Stimulated activated CD4-positive, alpha-beta T cell treated with anti-CD3 and anti-CD28 coated beads, TNF-alpha, amount 100 ng/mL, for 48 hours (primary cell): ENCODE results near the gene GLS.
"Not testable (repeated sequence)": the region's sequence is repeated elsewhere in the genome, so short reads cannot be mapped to it uniquely, and the experiment has no call there.

Experiments
- DNase-seq, 3 donors: peaks; one replicate each; pipeline ENCODE4 v3.0.0-alpha.2; 2020; ENCODE audit warnings: low read depth in 3 of 3

GLS gene

DNA sequence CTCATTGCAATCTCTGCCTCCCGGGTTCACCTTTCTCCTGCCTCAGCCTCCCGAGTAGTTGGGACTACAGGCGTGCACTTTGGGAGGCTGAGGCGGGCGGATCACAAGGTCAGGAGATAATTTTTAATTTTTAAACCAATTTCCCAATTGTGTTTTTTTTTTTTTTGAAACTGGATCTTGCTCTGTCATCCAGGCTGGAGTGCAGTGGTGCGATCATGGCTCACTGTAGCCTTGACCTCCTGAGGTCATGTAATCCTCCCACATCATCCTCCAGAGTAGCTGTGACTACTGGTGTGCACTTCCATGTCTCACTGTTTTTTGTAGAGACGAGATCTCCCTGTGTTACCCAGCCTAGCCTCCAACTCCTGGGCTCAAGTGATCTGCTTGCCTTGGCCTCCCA lies 49.3 kb downstream of the GLS start:
- no peak for DNase-seq

DNA sequence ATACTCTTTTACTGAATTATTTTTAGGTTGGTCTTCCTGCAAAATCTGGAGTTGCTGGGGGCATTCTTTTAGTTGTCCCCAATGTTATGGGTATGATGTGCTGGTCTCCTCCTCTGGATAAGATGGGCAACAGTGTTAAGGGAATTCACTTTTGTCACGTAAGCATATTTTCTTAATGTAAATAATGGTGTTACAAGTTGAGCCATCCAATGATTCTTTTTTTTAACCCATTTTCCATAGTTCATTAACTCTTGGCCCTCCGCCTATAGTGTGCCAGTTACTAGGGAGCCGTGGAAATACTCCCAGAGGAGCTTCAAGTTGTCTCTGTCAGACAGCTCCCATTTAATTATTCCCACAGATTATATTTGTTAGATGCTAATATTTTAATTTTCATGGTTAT lies 49.8 kb downstream of the GLS start:
- DNase-seq, result no peak

DNA sequence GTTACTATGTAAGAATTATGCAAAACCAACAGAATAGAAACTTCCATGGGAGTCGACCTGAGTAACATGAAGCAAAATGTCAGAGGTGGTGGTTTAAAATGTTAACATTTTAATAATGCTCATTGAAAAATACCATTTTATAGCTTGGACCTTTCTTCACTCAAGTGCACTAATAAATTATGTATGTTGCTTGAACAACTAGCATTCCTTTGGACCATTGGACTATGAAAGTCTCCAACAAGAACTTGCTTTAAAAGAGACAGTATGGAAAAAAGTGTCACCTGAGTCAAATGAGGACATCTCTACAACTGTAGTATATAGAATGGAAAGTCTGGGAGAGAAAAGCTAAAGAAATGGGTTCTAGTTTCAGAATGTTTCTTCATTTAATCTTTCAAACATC lies 51.9 kb downstream of the GLS start:
- no peak for DNase-seq

DNA sequence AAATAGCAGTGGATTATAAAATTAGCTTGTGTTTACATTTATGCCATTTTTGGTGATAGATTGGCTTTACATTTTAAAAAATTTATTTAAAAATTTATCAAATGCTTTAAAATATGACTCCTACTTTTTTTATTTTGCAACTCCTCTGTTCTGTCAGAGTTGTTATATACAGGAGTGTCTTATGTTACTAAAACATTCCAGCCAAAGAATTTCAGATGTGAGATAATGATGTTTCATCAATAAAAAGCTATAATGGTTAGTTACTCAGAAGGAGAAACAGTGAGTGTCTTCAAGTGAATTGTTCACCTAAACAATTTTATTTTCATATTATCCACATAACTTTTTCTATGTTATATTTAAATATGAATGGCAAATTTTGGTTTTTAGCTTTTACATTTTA lies 52.7 kb downstream of the GLS start:
- DNase-seq, result no peak

DNA sequence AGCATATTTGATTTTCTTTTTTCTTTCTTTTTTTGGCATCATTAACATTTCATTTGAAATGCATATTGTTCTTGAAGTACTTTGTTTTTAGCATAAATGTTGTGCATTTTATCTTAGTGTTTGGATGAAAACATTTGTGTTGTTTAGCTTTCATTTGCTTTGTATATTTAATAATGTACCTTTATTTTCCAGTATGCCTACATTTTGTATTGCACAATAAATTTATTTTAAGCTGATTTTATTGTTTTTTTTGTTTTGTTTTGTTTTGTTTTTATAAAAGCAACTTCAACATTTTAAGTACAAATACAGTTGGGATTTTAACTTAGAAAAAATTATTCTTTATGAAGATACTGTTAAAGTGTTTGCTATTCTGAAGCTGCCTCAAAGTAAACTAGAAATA lies 54.4 kb downstream of the GLS start:
- DNase-seq, result no peak

GRCh38 chr2:190938771-190939335 lies 58.2 kb downstream of the GLS start:
- DNase-seq, result no peak

- no peak for DNase-seq
These were observed 59.8 kb downstream of the GLS start for GRCh38 chr2:190940454-190940853.

DNA sequence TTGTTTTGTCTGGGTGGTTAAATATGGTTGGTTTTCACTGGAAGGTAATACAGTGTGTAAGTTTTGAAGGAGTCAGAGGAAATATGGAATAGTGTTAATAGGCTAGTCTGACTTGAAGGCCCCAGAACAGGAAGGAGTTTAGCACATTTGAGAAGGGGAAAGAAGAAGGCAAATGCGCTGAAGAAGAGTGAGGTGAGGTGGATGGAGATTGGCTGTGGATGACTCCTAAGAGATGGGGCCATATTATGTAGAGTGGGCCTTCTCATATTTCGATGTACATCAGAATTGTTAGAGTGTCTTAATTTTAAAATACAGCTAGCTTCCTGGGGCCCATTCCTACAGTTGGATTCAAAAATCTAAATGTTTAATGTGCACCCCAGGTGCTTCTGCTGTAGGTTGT lies 61.0 kb downstream of the GLS start:
- no peak for DNase-seq

- DNase-seq, result no peak
These were observed 62.1 kb downstream of the GLS start for GRCh38 chr2:190942697-190943096.

DNA sequence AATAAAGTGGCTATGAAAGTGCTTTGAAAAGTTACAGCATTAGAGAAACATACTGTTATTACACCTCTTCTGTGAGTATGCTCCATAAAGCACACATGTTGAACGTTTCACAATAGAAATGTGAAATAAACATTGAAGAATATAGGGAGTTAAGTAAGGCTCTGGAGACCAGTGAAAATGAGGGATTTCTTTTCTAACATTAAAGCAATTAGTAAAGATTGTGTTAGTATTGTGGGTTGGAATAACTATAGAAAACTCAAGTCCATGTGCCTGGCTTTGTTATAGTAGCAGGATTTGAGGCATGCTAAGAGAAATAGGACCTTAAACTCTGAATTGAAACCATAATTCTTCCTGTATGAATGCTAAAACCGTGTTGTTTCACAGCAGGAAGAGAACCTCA lies 63.1 kb downstream of the GLS start:
- DNase-seq, result no peak

GRCh38 chr2:190947141-190947540 lies 66.5 kb downstream of the GLS start:
- no peak for DNase-seq

GRCh38 chr2:190947711-190948251 lies 67.2 kb downstream of the GLS start:
- no peak for DNase-seq

GRCh38 chr2:190948671-190949070 lies 68.0 kb downstream of the GLS start:
- DNase-seq, result no peak

- no peak for DNase-seq
These were observed 70.0 kb downstream of the GLS start for GRCh38 chr2:190950566-190950991.

DNA sequence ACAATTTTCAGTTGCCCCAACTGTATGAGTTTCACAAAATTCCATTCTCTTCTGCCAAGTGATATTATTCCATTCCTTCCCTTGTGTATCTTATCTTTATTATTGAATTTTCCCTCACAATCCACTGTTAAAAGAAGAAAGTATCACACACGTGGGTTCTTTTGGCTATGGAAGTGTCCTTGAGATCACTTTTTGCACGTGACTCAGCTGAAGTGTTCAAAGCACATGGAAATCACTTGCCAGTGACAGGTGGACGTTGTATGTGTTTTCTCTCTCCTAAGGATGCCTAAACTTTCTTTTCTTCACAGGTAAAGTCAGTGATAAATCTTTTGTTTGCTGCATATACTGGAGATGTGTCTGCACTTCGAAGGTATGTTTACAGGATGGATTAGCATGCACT lies 72.6 kb downstream of the GLS start:
- no peak for DNase-seq

DNA sequence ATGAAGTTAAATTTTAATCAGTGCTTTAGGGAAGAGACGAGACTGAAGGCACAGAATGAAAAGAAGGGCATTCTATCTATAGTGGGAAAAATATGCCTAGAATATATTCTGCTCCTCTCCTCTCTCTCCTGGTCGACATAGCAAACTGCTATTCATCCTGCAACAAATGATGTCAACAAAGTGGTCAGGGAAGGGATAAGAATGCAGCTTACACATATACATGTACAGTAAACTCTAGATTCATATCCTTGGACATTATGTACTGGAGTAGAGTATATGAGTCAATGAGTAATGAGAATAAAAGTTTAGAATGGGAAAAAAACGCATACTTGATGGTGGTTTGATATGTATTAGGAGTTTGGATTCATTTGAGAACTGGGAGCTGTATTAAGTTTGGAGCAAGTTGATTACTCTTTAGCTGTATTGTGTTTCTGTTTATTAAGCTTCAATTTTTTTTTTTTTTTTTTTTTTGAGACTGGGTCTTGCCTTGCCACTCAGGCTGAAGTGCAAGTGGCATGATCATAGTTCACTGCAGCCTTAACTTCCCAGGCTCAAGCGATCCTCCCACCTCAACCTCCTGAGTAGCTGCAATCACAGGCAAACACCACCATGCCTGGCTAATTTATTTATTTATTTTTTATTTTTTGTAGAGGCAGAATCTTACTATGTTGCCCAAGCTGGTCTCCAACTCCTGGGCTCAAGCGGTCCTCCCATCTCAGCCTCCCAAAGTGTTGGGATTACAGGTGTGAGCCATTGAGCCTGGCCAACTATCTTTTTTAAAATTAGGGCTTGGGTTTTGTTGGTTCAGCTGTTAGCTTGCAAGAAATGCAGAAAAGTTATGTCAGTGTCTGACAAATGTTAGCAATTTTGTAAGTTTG lies 79.5 kb downstream of the GLS start:
- DNase-seq, result no peak

DNA sequence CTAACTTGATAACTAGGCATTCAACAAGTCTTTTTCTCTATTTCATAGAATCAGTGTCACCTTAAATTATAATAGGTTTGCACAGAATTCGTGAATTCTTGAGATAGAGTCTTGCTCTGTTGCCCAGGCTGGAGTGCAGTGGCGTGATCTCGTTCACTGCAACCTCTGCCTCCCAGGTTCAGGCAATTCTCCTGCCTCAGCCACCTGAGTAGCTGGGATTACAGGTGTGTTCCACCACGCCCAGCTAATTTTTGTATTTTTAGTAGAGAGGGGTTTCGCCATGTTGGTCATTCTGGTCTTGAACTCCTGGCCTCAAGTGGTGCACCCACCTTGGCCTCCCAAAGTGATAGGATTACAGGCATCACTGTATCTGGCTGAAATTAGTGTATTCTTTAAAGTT lies 80.5 kb downstream of the GLS start:
- not testable (repeated sequence) for DNase-seq

- no peak for DNase-seq
These were observed 81.4 kb downstream of the GLS start for GRCh38 chr2:190961918-190962487.

DNA sequence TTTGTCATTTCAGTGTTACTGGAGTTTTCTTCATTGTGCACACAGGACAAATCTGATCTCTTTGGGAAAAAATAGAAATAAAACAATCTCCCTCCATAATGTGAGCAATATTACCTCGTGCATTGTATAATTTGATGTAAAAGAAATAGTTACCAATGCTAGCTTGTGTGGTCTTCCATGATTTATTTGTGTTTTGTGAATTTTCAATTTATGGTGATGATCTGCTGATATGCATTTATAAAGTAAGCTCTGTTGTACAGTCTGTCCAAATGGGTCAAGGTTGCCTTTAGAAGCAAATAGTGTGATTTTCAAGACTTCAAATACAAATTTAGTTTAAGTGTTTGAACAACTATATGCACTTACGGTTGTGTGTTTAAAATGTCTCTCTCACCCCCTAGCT lies 82.5 kb downstream of the GLS start:
- DNase-seq, result no peak

GRCh38 chr2:190964170-190964795 lies 83.7 kb downstream of the GLS start:
- no peak for DNase-seq

DNA sequence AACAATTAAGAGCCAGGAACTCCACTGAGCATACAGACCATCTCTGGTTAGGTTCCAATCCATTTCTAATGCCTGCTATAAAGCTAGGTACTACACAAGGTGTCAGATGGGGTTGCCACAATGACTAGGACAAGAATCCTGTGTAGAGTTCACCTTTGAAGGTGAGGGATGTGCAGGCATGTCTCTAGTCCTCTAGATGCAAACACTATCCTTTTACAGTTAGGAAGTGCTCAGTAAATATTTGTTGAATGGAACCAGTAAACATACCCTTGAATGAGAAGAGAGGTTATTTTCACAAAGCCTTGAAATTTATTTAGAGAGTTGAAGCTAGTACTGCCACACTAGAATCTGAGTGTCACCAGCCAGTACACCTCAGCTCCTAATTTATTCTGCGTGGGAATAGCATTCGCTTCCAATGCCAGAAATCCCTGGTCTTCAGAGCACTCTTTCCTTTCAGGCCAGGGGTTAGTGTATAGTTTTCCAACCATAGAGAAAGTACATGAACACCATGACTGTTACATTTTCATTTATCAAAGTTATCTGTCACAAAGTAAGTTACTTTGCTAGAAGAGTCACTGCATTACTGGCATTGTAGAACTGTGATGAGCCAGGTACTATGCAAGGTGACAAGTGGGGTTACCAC lies 85.1 kb downstream of the GLS start:
- DNase-seq, result no peak

DNA sequence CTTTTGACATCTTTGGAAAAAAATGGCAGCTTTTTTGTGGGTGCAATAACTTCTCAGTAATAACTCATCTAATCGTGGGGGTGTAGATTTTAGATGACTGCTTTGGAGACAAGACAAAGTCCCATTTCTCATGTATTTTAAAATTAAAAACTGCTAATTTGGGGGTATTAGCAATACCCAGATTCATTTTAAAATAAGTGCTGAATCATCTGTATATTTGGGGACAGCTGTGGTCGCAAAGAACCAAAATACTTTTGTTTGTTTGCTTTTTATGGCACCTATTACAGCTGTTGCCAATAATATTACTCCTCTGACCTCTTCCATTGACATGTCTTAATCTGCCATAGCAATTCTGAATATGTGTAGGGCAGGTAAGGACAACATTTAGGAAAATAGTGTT lies 87.9 kb downstream of the GLS start:
- no peak for DNase-seq
